Activated T-helper 1 cell treated with anti-CD3 and anti-CD28 coated beads, Interleukin-12 subunit alpha, Interleukin-12 subunit beta, Interleukin-2, Interleukin-4 antibody, amounts not matched to agents 30 ng/mL and 10 ng/mL and 1 ng/mL, durations not matched to agents 14 hours and 24 hours and 36 hours (primary cell): ENCODE results near the gene GAGE10. TPM values are rescaled to one million over a fixed set of nuclear protein-coding genes. Genes with fewer than 3 reads are reported as not detected.

Experiments used
- DNase-seq: peaks from one replicate; pipeline ENCODE4 v3.0.0; 2021; ENCODE audit warnings: low spot score
- H3K27ac Mint-ChIP-seq: one replicate; pipeline ENCODE4 v1.8.0; 2021; ENCODE audit warnings: mild to moderate bottlenecking, mixed read lengths
- H3K27me3 Mint-ChIP-seq: one replicate; pipeline ENCODE4 v1.8.0; 2022; ENCODE audit warnings: mild to moderate bottlenecking, moderate library complexity, mixed read lengths; ENCODE audit not compliant: insufficient read depth
- H3K36me3 Mint-ChIP-seq: one replicate; pipeline ENCODE4 v1.8.0; 2021; ENCODE audit warnings: low read depth, mixed read lengths
- H3K4me1 Mint-ChIP-seq: one replicate; pipeline ENCODE4 v1.8.0; 2021; ENCODE audit warnings: low read depth, mixed read lengths
- H3K4me3 Mint-ChIP-seq: one replicate; pipeline ENCODE4 v1.8.0; 2021; ENCODE audit warnings: mild to moderate bottlenecking, moderate library complexity, mixed read lengths
- H3K9me3 Mint-ChIP-seq: one replicate; pipeline ENCODE4 v1.8.0; 2021; ENCODE audit warnings: mixed read lengths
- intact Hi-C: fragments of 100-400 bp; cut with micrococcal nuclease; formaldehyde crosslinking; loops from one replicate; pipeline ENCODE4 v1.15.1; 2024
- total RNA-seq: library from RNA; stranded (reverse); gene quantifications from 2 replicates; pipeline ENCODE4 v1.2.3, GENCODE V29; 2022

GAGE10 gene
- total RNA-seq, 1 donor from 2014 or later: not detected

DNA sequence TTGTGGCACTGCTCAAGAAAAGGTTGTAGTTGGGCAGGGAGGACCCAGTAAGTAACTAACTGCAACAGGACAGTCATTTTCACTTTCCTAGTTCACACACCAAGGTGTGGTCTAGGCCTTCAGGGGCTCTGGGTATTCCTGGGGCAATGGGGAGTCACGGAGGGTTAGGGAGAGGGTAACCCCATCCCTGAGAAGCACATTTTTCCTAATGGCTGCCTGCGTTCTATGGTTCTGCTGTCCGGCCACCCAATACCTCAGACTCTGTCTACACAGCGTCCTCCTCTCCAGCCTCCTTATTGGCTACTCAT, 34.8 kb upstream of the GAGE10 start:
- Mint-ChIP-seq H3K27ac (peak overlapping the region; percentile 99), H3K4me3 (peak overlapping the region; percentile 91), H3K9me3 (no peaks in the 10 kb centered on the region), H3K36me3 (peaks cover 9% of the 10 kb centered on the region), H3K4me1 (peaks cover 59% of the 10 kb centered on the region), H3K27me3 (no peaks in the 10 kb centered on the region)
- intact Hi-C loops: loop anchor here (1.0 to 10.0 kb wide), 11 partner anchors 33 to 531 kb away; partner anchors contain the start of genes CCDC22, GPKOW, GRIPAP1 and PIM2
- no peak for DNase-seq

GRCh38 chrX:49269010-49269766, 34.3 kb upstream of the GAGE10 start:
- peak overlapping the region; percentile 99 for H3K27ac Mint-ChIP-seq
- peak overlapping the region; percentile 91 for H3K4me3 Mint-ChIP-seq
- no peaks in the 10 kb centered on the region for H3K27me3 Mint-ChIP-seq
- H3K4me1 Mint-ChIP-seq: peaks cover 60% of the 10 kb centered on the region
- no peaks in the 10 kb centered on the region for H3K9me3 Mint-ChIP-seq
- intact Hi-C loops: loop anchor here (1.0 to 10.0 kb wide), 11 partner anchors 34 to 532 kb away; partner anchors contain the start of genes CCDC22, GPKOW, GRIPAP1 and PIM2
- peak; percentile 90 for DNase-seq
- peaks cover 9% of the 10 kb centered on the region for H3K36me3 Mint-ChIP-seq

DNA sequence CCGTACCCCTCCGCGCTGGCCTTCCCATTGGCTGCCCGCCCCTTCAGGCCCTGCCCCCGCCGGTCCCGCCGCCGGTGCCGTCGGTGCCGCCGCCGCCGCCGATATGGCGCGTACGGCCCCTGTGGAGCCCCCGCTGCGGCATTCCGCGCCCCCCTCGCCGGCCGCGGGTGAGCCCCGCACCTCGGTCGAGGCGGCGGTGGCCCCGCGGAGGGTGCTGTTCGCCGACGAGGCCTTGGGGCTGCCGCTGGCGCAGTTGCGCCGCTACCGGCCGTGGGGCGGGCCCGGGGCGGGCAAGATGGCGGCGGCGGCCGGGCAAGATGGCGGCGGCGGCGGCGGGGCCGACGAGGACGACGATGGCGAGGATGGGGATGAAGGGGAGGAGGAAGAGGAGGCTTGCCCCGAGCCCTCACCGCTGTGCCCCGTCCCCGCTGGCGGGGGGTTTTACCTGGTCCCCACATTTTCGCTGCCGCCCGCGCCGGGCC, 33.6 kb upstream of the GAGE10 start, which contains the start of gene PPP1R3F:
Gene PPP1R3F, plus strand, starts transcription at position 27 of the 482 bp plus-strand sequence. Its CDS starts 77 bp downstream, at position 104.
- Mint-ChIP-seq H3K9me3 (no peaks in the 10 kb centered on the region), H3K4me1 (peaks cover 60% of the 10 kb centered on the region), H3K27ac (peak within 1 kb of the TSS; percentile 99), H3K36me3 (peaks cover 12% of the 10 kb centered on the region), H3K4me3 (peak within 1 kb of the TSS; percentile 91), H3K27me3 (no peaks in the 10 kb centered on the region)
- intact Hi-C loops: loop anchor here (1.0 to 10.0 kb wide), 14 partner anchors 35 to 533 kb away; partner anchors contain the start of genes CCDC22, GPKOW, GRIPAP1 and HDAC6
- DNase-seq: no peak

DNA sequence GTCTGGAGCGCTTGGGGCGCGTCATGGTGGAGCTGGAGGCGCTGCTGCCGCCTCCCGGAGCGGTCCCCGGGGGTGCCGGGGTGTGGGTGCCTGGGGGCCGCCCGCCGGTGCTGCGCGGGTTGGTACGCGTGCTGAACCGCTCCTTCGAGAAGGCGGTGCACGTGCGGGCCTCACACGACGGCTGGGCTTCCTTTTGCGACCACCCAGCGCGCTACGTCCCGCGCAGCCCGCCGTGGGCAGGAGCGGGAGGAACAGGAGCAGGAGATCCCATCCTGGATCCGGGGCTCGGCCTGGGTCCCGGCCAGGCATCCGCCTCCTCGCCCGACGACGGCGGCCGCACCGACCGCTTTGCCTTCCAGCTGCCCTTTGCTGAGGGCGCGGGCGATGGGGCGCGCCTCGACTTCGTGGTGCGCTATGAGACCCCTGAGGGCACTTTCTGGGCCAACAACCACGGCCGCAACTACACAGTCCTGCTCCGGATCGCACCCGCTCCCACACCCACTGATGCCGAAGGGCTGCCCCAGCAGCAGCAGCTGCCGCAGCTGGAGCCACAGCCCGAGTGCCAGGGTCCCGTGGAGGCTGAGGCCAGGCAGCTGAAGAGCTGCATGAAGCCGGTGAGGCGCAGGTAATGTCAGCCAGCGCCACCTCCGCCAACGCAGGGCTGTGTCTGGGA, 33.1 kb upstream of the GAGE10 start:
- Mint-ChIP-seq H3K27me3 (no peaks in the 10 kb centered on the region), H3K4me3 (peak overlapping the region; percentile 81), H3K4me1 (peaks cover 62% of the 10 kb centered on the region), H3K9me3 (no peaks in the 10 kb centered on the region), H3K36me3 (peaks cover 18% of the 10 kb centered on the region), H3K27ac (peak overlapping the region; percentile 91)
- no peak for DNase-seq
- intact Hi-C loops: loop anchor here (5.0 kb wide), 3 partner anchors 168 to 468 kb away; partner anchors contain the start of gene HDAC6

DNA sequence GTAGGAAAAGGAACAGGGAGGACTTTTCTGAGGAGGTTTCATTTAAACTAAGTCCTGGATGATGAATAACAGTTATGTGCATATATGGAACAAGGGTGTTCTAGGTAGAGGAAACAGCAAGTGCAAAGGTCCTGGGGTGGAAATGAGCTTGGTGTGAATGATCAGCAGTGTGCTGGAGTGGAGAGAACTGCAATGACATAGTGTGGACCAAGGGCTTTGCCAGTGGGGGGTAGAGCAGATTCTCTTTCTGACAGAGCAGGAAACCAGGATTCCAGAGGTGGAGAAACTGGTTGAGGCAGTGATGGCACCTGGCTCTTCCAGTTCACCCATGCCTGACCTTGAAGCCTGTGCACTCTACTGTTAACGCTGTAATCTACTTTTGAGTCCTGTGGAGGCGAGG, 32.1 kb upstream of the GAGE10 start:
- no peaks in the 10 kb centered on the region for H3K27me3 Mint-ChIP-seq
- H3K4me1 Mint-ChIP-seq: peaks cover 67% of the 10 kb centered on the region
- intact Hi-C loops: loop anchor here (5.0 kb wide), 3 partner anchors 169 to 469 kb away; partner anchors contain the start of gene HDAC6
- DNase-seq: no peak
- H3K4me3 Mint-ChIP-seq: peak overlapping the region; percentile 81
- H3K27ac Mint-ChIP-seq: peak overlapping the region; percentile 91
- H3K9me3 Mint-ChIP-seq: no peaks in the 10 kb centered on the region
- peaks cover 20% of the 10 kb centered on the region for H3K36me3 Mint-ChIP-seq

DNA sequence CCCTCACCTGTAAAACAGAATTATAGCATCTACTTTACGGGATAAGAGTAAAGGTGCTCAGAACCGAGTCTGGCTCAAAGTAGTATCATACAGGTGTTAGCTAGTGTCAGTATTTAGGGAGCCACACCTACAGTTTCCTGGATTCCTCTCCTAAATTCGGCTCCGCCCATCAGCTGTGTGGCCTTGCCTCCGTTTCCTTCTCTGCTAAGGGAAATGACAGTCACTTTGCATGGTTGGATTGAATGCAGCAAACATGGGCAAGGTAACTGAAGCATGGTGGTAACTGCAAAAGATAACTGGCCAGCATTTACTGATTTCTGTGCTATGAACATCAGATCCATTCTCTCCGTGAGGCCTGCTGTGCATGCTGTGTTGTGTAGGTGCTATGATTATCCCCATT, 31.0 kb upstream of the GAGE10 start:
- peak overlapping the region; percentile 85 for H3K27ac Mint-ChIP-seq
- H3K4me1 Mint-ChIP-seq: peaks cover 70% of the 10 kb centered on the region
- H3K36me3 Mint-ChIP-seq: peaks cover 23% of the 10 kb centered on the region
- peak; percentile 19 for DNase-seq
- H3K27me3 Mint-ChIP-seq: no peaks in the 10 kb centered on the region
- peak overlapping the region; percentile 81 for H3K4me3 Mint-ChIP-seq
- intact Hi-C loops: loop anchor here (5.0 kb wide), 3 partner anchors 170 to 470 kb away; partner anchors contain the start of gene HDAC6
- no peaks in the 10 kb centered on the region for H3K9me3 Mint-ChIP-seq

DNA sequence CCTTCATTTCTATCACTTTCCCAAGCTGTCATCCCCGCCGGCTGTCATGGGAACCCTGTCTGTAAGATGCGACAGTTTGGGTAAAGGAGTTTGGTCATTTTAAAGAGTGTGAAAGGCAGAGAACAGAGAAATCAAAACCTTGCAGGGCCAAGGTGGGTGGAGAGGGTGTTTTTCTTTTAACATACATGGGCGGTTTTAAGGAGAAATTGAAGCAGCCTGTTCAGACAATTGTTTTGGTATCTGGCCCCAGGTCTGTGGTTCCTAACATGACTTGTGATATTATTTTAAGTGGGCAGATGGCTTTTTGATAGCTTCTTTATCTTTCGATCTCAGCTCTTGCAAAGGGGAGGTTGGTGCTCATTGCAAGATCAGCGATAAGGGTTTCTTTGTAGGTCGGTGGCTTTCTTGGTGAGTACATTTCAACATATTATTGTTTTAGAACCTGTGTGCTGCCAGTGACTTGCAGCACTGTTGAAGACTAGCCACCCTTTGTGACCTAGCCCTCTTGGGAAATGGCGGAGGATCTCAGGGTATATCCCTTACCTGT, 30.2 kb upstream of the GAGE10 start:
- Mint-ChIP-seq H3K9me3 (no peaks in the 10 kb centered on the region), H3K36me3 (peaks cover 27% of the 10 kb centered on the region), H3K4me3 (peak overlapping the region; percentile 81), H3K27ac (peak overlapping the region; percentile 85), H3K27me3 (no peaks in the 10 kb centered on the region), H3K4me1 (peaks cover 71% of the 10 kb centered on the region)
- peak; percentile 23 for DNase-seq
- intact Hi-C loops: loop anchor here (1.0 to 5.0 kb wide), 4 partner anchors 11 to 471 kb away; partner anchors contain the start of gene HDAC6

DNA sequence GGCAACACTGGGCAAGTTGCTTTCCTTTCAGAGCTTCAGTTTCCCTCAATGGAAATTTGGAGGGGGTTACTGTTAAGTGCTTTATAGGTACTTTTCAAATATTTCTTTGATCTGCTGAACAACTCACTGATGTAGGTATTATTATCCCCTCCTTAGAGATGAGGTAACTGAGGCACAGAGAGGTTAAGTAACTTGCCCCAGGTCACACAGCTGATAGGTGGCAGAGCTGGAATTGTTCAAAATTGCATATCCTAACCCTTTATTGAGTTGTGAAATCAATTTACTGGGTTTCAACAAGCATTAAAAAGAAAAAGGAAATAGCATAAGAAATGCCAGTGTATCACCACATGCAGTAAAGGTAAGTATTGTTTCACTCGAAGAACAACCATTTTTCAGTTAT, 27.2 kb upstream of the GAGE10 start:
- Mint-ChIP-seq H3K4me3 (no peak overlapping the region), H3K4me1 (peaks cover 70% of the 10 kb centered on the region), H3K36me3 (peaks cover 22% of the 10 kb centered on the region), H3K27me3 (no peaks in the 10 kb centered on the region), H3K27ac (peak overlapping the region; percentile 40), H3K9me3 (no peaks in the 10 kb centered on the region)
- intact Hi-C loops: no loop called here
- DNase-seq: no peak

DNA sequence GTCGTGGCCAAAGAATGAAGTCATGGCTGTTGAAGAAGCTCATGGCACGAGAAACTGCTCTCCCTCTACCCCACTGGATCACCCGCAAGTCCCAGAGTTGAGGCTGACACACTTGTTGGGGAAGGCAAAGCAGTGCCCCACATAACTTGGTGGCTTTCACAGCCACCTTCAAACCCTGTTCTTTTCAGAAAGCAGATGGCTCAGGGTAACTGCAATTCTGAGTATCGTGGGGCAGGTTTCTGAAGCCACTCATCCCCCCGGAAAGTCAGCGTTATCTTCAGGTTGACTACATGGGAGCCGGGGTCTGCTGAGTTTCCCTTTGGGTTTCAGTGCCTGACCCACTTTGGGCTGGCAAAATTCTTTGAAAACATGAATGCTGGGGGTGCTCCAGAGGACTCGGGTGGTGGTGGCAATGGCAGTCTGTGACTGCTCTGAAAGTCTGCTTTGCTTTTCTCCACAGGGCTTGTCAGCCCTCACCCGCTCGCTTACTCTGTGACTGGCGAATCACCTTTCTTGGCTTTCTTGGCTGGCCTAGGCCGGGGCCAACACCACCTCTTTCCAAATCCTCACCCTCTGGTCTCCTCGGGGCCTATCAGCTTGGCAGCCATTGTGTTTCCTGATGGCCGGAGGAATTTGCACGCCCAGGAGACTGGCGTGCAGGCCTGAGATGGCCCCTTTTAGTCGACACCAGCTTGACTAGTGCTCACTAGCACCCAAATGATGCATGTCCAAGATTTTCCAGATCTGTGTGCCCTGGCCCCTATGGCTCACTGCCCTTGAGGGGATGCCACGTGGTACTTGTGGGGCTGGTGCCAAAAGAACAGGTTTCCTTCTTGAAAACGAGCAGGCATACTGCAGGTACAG, 26.5 kb upstream of the GAGE10 start:
- intact Hi-C loops: no loop called here
- H3K36me3 Mint-ChIP-seq: peaks cover 18% of the 10 kb centered on the region
- DNase-seq: no peak
- peak overlapping the region; percentile 59 for H3K4me3 Mint-ChIP-seq
- no peaks in the 10 kb centered on the region for H3K27me3 Mint-ChIP-seq
- H3K4me1 Mint-ChIP-seq: peaks cover 66% of the 10 kb centered on the region
- peak overlapping the region; percentile 93 for H3K27ac Mint-ChIP-seq
- no peaks in the 10 kb centered on the region for H3K9me3 Mint-ChIP-seq

GRCh38 chrX:49277535-49277830, 26.0 kb upstream of the GAGE10 start:
- peak overlapping the region; percentile 93 for H3K27ac Mint-ChIP-seq
- intact Hi-C loops: no loop called here
- no peak for DNase-seq
- H3K4me3 Mint-ChIP-seq: peak overlapping the region; percentile 59
- no peaks in the 10 kb centered on the region for H3K9me3 Mint-ChIP-seq
- H3K27me3 Mint-ChIP-seq: no peaks in the 10 kb centered on the region
- peaks cover 19% of the 10 kb centered on the region for H3K36me3 Mint-ChIP-seq
- H3K4me1 Mint-ChIP-seq: peaks cover 64% of the 10 kb centered on the region

GRCh38 chrX:49278081-49278480, 25.4 kb upstream of the GAGE10 start:
- no peak for DNase-seq
- Mint-ChIP-seq H3K9me3 (no peaks in the 10 kb centered on the region), H3K4me3 (peak overlapping the region; percentile 59), H3K27ac (peak overlapping the region; percentile 93), H3K27me3 (no peaks in the 10 kb centered on the region), H3K36me3 (peaks cover 23% of the 10 kb centered on the region), H3K4me1 (peaks cover 61% of the 10 kb centered on the region)
- intact Hi-C loops: no loop called here

DNA sequence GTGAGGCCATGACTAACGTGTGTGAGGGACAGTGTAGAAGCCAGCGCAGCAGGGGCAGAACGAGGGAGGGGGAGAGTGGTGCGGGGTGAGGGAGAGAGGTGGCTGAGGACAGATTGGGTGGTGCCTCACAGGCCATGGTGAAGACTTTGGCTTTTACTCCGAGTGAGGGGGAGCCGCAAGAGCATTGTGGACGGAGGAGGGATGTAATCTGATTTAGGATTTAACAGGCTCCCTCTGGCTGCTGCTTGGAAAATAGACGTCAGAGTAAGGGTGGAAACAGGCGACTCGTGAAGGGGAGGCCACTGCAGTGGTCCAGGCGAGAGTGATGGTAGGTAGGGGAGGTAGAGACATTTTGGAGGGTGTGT, 20.8 kb upstream of the GAGE10 start:
- H3K27ac Mint-ChIP-seq: no peak overlapping the region
- no peaks in the 10 kb centered on the region for H3K27me3 Mint-ChIP-seq
- no peaks in the 10 kb centered on the region for H3K9me3 Mint-ChIP-seq
- H3K4me1 Mint-ChIP-seq: peaks cover 29% of the 10 kb centered on the region
- no peak overlapping the region for H3K4me3 Mint-ChIP-seq
- peaks cover 9% of the 10 kb centered on the region for H3K36me3 Mint-ChIP-seq
- no peak for DNase-seq
- intact Hi-C loops: no loop called here
